HEK293 (cell line): ENCODE data around the gene AP3S2.

ENCODE experiments used
- ATF2 ChIP-seq: fragments of 450-650 bp; formaldehyde crosslinking; IDR thresholded peaks from 2 replicates; pipeline ENCODE4 v1.5.1; 2016; ENCODE audit warnings: missing biosample characterization, missing genetic modification characterization, low read depth
- ZNF121 ChIP-seq: fragments of 450-650 bp; formaldehyde crosslinking; IDR thresholded peaks from 2 replicates; pipeline ENCODE4 v1.5.1; 2016; ENCODE audit warnings: missing biosample characterization, missing genetic modification characterization
- ZNF140 ChIP-seq: fragments of 450-650 bp; formaldehyde crosslinking; IDR thresholded peaks from 2 replicates; pipeline ENCODE4 v1.5.1; 2016; ENCODE audit warnings: missing biosample characterization, missing genetic modification characterization
- ZNF24 ChIP-seq: fragments of 450-650 bp; formaldehyde crosslinking; IDR thresholded peaks from 2 replicates; pipeline ENCODE4 v1.5.1; 2016; ENCODE audit warnings: missing biosample characterization, missing genetic modification characterization
- ZNF248 ChIP-seq: fragments of 450-650 bp; formaldehyde crosslinking; IDR thresholded peaks from 2 replicates; pipeline ENCODE4 v1.5.1; 2017; ENCODE audit warnings: missing biosample characterization, missing genetic modification characterization
- ZNF274 ChIP-seq, 2 experiments: fragments of 200-500 bp in 1 of 2; fragments of 450-650 bp in 1 of 2; sonication (Bioruptor generic) in 1 of 2; formaldehyde crosslinking in 1 of 2; IDR thresholded peaks; 2 replicates each; pipeline versions ENCODE4 v1.5.1 to v1.6.1; 2014 to 2016; ENCODE audit warnings: borderline replicate concordance in 1 of 2, inconsistent platforms in 1 of 2, low read length in 1 of 2, missing biosample characterization in 1 of 2, missing genetic modification characterization in 1 of 2
- ZNF621 ChIP-seq: fragments of 450-650 bp; formaldehyde crosslinking; IDR thresholded peaks from 2 replicates; pipeline ENCODE4 v1.5.1; 2017; ENCODE audit warnings: missing biosample characterization, missing genetic modification characterization
- ZNF677 ChIP-seq: fragments of 450-650 bp; IDR thresholded peaks from 2 replicates; pipeline ENCODE4 v1.5.0; 2018; ENCODE audit warnings: missing biosample characterization, mild to moderate bottlenecking, missing genetic modification characterization, moderate library complexity
- ZNF76 ChIP-seq: fragments of 450-650 bp; formaldehyde crosslinking; IDR thresholded peaks from 2 replicates; pipeline ENCODE4; 2016; ENCODE audit warnings: low read depth, missing biosample characterization, missing genetic modification characterization, borderline replicate concordance
- TF ChIP-seq, protein P1 (sequence below): fragments of 450-650 bp; formaldehyde crosslinking; IDR thresholded peaks from 2 replicates; pipeline ENCODE4 v1.5.1; 2016; ENCODE audit warnings: missing biosample characterization, missing genetic modification characterization
- TF ChIP-seq, protein P2 (sequence below): fragments of 450-650 bp; formaldehyde crosslinking; IDR thresholded peaks from 2 replicates; pipeline ENCODE4 v1.5.1; 2016; ENCODE audit warnings: missing biosample characterization, missing genetic modification characterization
- TF ChIP-seq, protein P3 (sequence below): fragments of 450-650 bp; formaldehyde crosslinking; IDR thresholded peaks from 2 replicates; pipeline ENCODE4 v1.5.0; 2017; ENCODE audit warnings: missing biosample characterization, missing genetic modification characterization, borderline replicate concordance
- TF ChIP-seq, protein P4 (sequence below): fragments of 450-650 bp; formaldehyde crosslinking; conservative IDR thresholded peaks from 2 replicates; pipeline ENCODE4 v1.5.1; 2016; ENCODE audit warnings: low read depth, missing biosample characterization, missing genetic modification characterization
- TF ChIP-seq, protein P5 (sequence below): fragments of 450-650 bp; formaldehyde crosslinking; IDR thresholded peaks from 2 replicates; pipeline ENCODE4 v1.5.1; 2017; ENCODE audit warnings: missing biosample characterization, missing genetic modification characterization

GRCh38 chr15:89809787-89810148 is 84.0 kb downstream of the AP3S2 start:
- TF ChIP-seq, protein P1, sequence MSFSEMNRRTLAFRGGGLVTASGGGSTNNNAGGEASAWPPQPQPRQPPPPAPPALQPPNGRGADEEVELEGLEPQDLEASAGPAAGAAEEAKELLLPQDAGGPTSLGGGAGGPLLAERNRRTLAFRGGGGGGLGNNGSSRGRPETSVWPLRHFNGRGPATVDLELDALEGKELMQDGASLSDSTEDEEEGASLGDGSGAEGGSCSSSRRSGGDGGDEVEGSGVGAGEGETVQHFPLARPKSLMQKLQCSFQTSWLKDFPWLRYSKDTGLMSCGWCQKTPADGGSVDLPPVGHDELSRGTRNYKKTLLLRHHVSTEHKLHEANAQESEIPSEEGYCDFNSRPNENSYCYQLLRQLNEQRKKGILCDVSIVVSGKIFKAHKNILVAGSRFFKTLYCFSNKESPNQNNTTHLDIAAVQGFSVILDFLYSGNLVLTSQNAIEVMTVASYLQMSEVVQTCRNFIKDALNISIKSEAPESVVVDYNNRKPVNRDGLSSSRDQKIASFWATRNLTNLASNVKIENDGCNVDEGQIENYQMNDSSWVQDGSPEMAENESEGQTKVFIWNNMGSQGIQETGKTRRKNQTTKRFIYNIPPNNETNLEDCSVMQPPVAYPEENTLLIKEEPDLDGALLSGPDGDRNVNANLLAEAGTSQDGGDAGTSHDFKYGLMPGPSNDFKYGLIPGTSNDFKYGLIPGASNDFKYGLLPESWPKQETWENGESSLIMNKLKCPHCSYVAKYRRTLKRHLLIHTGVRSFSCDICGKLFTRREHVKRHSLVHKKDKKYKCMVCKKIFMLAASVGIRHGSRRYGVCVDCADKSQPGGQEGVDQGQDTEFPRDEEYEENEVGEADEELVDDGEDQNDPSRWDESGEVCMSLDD: no peak
- TF ChIP-seq, protein P2, sequence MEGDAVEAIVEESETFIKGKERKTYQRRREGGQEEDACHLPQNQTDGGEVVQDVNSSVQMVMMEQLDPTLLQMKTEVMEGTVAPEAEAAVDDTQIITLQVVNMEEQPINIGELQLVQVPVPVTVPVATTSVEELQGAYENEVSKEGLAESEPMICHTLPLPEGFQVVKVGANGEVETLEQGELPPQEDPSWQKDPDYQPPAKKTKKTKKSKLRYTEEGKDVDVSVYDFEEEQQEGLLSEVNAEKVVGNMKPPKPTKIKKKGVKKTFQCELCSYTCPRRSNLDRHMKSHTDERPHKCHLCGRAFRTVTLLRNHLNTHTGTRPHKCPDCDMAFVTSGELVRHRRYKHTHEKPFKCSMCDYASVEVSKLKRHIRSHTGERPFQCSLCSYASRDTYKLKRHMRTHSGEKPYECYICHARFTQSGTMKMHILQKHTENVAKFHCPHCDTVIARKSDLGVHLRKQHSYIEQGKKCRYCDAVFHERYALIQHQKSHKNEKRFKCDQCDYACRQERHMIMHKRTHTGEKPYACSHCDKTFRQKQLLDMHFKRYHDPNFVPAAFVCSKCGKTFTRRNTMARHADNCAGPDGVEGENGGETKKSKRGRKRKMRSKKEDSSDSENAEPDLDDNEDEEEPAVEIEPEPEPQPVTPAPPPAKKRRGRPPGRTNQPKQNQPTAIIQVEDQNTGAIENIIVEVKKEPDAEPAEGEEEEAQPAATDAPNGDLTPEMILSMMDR (tag by site-specific recombination): no peak
- TF ChIP-seq ZNF248 (tag by site-specific recombination): no peak
- no peak for TF ChIP-seq ZNF121
- no peak for TF ChIP-seq ZNF140 (tag by site-specific recombination)
- TF ChIP-seq, protein P3, sequence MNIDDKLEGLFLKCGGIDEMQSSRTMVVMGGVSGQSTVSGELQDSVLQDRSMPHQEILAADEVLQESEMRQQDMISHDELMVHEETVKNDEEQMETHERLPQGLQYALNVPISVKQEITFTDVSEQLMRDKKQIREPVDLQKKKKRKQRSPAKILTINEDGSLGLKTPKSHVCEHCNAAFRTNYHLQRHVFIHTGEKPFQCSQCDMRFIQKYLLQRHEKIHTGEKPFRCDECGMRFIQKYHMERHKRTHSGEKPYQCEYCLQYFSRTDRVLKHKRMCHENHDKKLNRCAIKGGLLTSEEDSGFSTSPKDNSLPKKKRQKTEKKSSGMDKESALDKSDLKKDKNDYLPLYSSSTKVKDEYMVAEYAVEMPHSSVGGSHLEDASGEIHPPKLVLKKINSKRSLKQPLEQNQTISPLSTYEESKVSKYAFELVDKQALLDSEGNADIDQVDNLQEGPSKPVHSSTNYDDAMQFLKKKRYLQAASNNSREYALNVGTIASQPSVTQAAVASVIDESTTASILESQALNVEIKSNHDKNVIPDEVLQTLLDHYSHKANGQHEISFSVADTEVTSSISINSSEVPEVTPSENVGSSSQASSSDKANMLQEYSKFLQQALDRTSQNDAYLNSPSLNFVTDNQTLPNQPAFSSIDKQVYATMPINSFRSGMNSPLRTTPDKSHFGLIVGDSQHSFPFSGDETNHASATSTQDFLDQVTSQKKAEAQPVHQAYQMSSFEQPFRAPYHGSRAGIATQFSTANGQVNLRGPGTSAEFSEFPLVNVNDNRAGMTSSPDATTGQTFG (tag by site-specific recombination): no peak
- TF ChIP-seq, protein P4, sequence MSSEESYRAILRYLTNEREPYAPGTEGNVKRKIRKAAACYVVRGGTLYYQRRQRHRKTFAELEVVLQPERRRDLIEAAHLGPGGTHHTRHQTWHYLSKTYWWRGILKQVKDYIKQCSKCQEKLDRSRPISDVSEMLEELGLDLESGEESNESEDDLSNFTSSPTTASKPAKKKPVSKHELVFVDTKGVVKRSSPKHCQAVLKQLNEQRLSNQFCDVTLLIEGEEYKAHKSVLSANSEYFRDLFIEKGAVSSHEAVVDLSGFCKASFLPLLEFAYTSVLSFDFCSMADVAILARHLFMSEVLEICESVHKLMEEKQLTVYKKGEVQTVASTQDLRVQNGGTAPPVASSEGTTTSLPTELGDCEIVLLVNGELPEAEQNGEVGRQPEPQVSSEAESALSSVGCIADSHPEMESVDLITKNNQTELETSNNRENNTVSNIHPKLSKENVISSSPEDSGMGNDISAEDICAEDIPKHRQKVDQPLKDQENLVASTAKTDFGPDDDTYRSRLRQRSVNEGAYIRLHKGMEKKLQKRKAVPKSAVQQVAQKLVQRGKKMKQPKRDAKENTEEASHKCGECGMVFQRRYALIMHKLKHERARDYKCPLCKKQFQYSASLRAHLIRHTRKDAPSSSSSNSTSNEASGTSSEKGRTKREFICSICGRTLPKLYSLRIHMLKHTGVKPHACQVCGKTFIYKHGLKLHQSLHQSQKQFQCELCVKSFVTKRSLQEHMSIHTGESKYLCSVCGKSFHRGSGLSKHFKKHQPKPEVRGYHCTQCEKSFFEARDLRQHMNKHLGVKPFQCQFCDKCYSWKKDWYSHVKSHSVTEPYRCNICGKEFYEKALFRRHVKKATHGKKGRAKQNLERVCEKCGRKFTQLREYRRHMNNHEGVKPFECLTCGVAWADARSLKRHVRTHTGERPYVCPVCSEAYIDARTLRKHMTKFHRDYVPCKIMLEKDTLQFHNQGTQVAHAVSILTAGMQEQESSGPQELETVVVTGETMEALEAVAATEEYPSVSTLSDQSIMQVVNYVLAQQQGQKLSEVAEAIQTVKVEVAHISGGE: no peak
- TF ChIP-seq, protein P5, sequence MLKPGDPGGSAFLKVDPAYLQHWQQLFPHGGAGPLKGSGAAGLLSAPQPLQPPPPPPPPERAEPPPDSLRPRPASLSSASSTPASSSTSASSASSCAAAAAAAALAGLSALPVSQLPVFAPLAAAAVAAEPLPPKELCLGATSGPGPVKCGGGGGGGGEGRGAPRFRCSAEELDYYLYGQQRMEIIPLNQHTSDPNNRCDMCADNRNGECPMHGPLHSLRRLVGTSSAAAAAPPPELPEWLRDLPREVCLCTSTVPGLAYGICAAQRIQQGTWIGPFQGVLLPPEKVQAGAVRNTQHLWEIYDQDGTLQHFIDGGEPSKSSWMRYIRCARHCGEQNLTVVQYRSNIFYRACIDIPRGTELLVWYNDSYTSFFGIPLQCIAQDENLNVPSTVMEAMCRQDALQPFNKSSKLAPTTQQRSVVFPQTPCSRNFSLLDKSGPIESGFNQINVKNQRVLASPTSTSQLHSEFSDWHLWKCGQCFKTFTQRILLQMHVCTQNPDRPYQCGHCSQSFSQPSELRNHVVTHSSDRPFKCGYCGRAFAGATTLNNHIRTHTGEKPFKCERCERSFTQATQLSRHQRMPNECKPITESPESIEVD (tag by site-specific recombination): no peak
- TF ChIP-seq ZNF24 (tag by site-specific recombination): no peak
- TF ChIP-seq ATF2: no peak
- TF ChIP-seq ZNF274 (IDR thresholded peaks at IDR 0.05; ENCODE audit: low read length): no peak
- no peak for TF ChIP-seq ZNF274 (tag by site-specific recombination; IDR thresholded peaks at IDR 0.05; ENCODE audit: borderline replicate concordance)
- TF ChIP-seq ZNF76 (tag by site-specific recombination): no peak
- no peak for TF ChIP-seq ZNF677 (tag by site-specific recombination)
- TF ChIP-seq ZNF621 (tag by site-specific recombination): no peak
